Astrocyte (in vitro differentiated cells and primary cell): Measurements from ENCODE around the gene ZNF669.
"Not testable (repeated sequence)": the region's sequence is repeated elsewhere in the genome, so short reads cannot be mapped to it uniquely, and the experiment has no call there.

Source experiments
- EZH2 ChIP-seq: IDR thresholded peaks from 2 replicates; pipeline ENCODE4 v1.6.1; 2012; ENCODE audit warnings: mild to moderate bottlenecking, low read length, inconsistent platforms; ENCODE audit not compliant: insufficient read depth
- TF ChIP-seq, protein P1 (sequence below): IDR thresholded peaks from 2 replicates; pipeline ENCODE4 v1.5.1; 2011; ENCODE audit warnings: low read depth, mild to moderate bottlenecking, inconsistent platforms, low read length, moderate library complexity; ENCODE audit not compliant: insufficient read depth

DNA sequence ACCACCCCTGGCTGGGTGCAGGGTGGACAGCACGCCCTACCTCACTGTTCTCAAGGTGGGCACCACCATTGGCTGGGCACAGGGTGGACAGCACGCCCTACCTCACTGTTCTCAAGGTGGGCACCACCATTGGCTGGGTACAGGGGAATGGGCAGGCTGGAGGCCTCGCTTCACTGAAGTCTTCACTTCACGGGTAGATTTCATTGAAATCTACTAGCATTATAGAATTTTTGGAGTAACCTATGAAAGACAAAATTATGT lies 16.2 kb upstream of the ZNF669 start:
- TF ChIP-seq, protein P1, sequence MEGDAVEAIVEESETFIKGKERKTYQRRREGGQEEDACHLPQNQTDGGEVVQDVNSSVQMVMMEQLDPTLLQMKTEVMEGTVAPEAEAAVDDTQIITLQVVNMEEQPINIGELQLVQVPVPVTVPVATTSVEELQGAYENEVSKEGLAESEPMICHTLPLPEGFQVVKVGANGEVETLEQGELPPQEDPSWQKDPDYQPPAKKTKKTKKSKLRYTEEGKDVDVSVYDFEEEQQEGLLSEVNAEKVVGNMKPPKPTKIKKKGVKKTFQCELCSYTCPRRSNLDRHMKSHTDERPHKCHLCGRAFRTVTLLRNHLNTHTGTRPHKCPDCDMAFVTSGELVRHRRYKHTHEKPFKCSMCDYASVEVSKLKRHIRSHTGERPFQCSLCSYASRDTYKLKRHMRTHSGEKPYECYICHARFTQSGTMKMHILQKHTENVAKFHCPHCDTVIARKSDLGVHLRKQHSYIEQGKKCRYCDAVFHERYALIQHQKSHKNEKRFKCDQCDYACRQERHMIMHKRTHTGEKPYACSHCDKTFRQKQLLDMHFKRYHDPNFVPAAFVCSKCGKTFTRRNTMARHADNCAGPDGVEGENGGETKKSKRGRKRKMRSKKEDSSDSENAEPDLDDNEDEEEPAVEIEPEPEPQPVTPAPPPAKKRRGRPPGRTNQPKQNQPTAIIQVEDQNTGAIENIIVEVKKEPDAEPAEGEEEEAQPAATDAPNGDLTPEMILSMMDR = not testable (repeated sequence)
- not testable (repeated sequence) for TF ChIP-seq EZH2
